Tibial artery (tissue), 4 donors: Measurements from ENCODE around the gene USH1C.

Source experiments
- DNase-seq, 2 donors: peaks; one replicate each; pipeline ENCODE4 v3.0.0-alpha.2; 2019
- H3K27ac ChIP-seq, 2 donors: fragments of 200-600 bp; sonication (generic) in 1 of 2; 1 replicate in 1 of 2; 2 replicates in 1 of 2; pipeline ENCODE4 v1.5.1; 2018 to 2019; ENCODE audit warnings: mild to moderate bottlenecking in 1 of 2
- H3K27me3 ChIP-seq, 2 donors: fragments of 200-600 bp; sonication (generic) in 1 of 2; one replicate each; pipeline versions ENCODE4 v1.5.1 to v1.6.0; 2016 to 2019
- H3K36me3 ChIP-seq, 3 donors: fragments of 200-600 bp; sonication (generic) in 2 of 3; one replicate each; pipeline ENCODE4 v1.5.1; 2016 to 2019; ENCODE audit warnings: mild to moderate bottlenecking in 2 of 3
- H3K4me1 ChIP-seq, 4 donors: fragments of 200-600 bp; sonication (generic) in 2 of 4; 1 replicate in 3 of 4; 2 replicates in 1 of 4; pipeline ENCODE4 v1.5.1; 2016 to 2019
- H3K4me3 ChIP-seq, 2 donors: fragments of 200-600 bp; sonication (generic) in 1 of 2; 1 replicate in 1 of 2; 2 replicates in 1 of 2; pipeline ENCODE4 v1.5.1; 2018 to 2019; ENCODE audit warnings: mild to moderate bottlenecking in 2 of 2
- H3K9me3 ChIP-seq, 3 donors: fragments of 200-600 bp; sonication (generic) in 1 of 3; one replicate each; pipeline ENCODE4 v1.5.1; 2016 to 2019
- CTCF ChIP-seq, 2 experiments: fragments of 200-600 bp in 1 of 2; fragments of 450-650 bp in 1 of 2; IDR thresholded peaks; one replicate each; pipeline ENCODE4 v1.5.1; 2017 to 2019; ENCODE audit warnings: antibody characterized with exemption in 2 of 2, mild to moderate bottlenecking in 1 of 2, moderate library complexity in 1 of 2
- intact Hi-C: fragments of 100-400 bp; cut with DNase I; formaldehyde crosslinking; loops from one replicate; pipeline ENCODE4 v1.15.0; 2023; ENCODE audit warnings: low total_unique reads

The USH1C gene

GRCh38 chr11:17507773-17508172, 36.4 kb downstream of the USH1C start:
- DNase-seq: no peak
- intact Hi-C loops: no loop called here
- peak overlapping the region; percentile 58 for H3K27ac ChIP-seq

GRCh38 chr11:17506942-17507341, 37.3 kb downstream of the USH1C start:
- peaks cover 0 to 23% (median 18%) of the 10 kb centered on the region in 4 donors for H3K4me1 ChIP-seq
- no peak for TF ChIP-seq CTCF (IDR thresholded peaks at IDR 0.05)
- no peak for DNase-seq
- no peaks in the 10 kb centered on the region for H3K27me3 ChIP-seq
- no peaks in the 10 kb centered on the region for H3K9me3 ChIP-seq
- intact Hi-C loops: no loop called here
- H3K4me3 ChIP-seq: no peak overlapping the region
- H3K36me3 ChIP-seq: no peaks in the 10 kb centered on the region
- no peak overlapping the region for H3K27ac ChIP-seq

More at GRCh38 chr11:17507773-17508172, 36.4 kb downstream of the USH1C start:
- H3K4me1 ChIP-seq: peaks cover 0 to 23% (median 18%) of the 10 kb centered on the region in 4 donors
- H3K4me3 ChIP-seq: no peak overlapping the region
- H3K9me3 ChIP-seq: no peaks in the 10 kb centered on the region
- no peaks in the 10 kb centered on the region for H3K36me3 ChIP-seq
- no peak for TF ChIP-seq CTCF (IDR thresholded peaks at IDR 0.05)
- no peaks in the 10 kb centered on the region for H3K27me3 ChIP-seq

- H3K4me3 ChIP-seq: no peak overlapping the region
- no peaks in the 10 kb centered on the region for H3K27me3 ChIP-seq
- intact Hi-C loops: no loop called here
- H3K4me1 ChIP-seq: peaks cover 0 to 23% (median 18%) of the 10 kb centered on the region in 4 donors
- H3K27ac ChIP-seq: no peak overlapping the region
- TF ChIP-seq CTCF (IDR thresholded peaks at IDR 0.05): no peak
- H3K36me3 ChIP-seq: no peaks in the 10 kb centered on the region
- no peaks in the 10 kb centered on the region for H3K9me3 ChIP-seq
- no peak for DNase-seq
These were observed 37.9 kb downstream of the USH1C start for GRCh38 chr11:17506314-17506713.

- no peak for DNase-seq
- H3K4me1 ChIP-seq: peaks cover 0 to 23% (median 18%) of the 10 kb centered on the region in 4 donors
- H3K27ac ChIP-seq: no peak overlapping the region
- no peak overlapping the region for H3K4me3 ChIP-seq
- TF ChIP-seq CTCF (IDR thresholded peaks at IDR 0.05): no peak
- intact Hi-C loops: no loop called here
- H3K9me3 ChIP-seq: no peaks in the 10 kb centered on the region
- H3K36me3 ChIP-seq: no peaks in the 10 kb centered on the region
- H3K27me3 ChIP-seq: no peaks in the 10 kb centered on the region
These were observed 39.1 kb downstream of the USH1C start for GRCh38 chr11:17505146-17505545.

- intact Hi-C loops: no loop called here
- Histone ChIP-seq H3K4me3 (no peak overlapping the region), H3K27me3 (no peaks in the 10 kb centered on the region), H3K36me3 (no peaks in the 10 kb centered on the region), H3K27ac (no peak overlapping the region), H3K9me3 (no peaks in the 10 kb centered on the region), H3K4me1 (peaks cover 0 to 18% (median 17%) of the 10 kb centered on the region in 4 donors)
- peak; percentile 94 to 98 for TF ChIP-seq CTCF (IDR thresholded peaks at IDR 0.05)
- peak; percentile 78 to 86 for DNase-seq
These were observed 39.7 kb downstream of the USH1C start for GRCh38 chr11:17504330-17505107.
